WTC11 (cell line): ENCODE results near the gene ZNF414. TPM values are rescaled to one million over a fixed set of nuclear protein-coding genes. Genes with fewer than 3 reads are reported as not detected.

Experiments used
- ATAC-seq: fragments of 200-7000 bp; cut with Tn5 transposase; 2 replicates; pipeline ENCODE4 v1.10.0; 2021; ENCODE audit warnings: mild to moderate bottlenecking, moderate library complexity
- CTCF ChIA-PET: fragments of 300-600 bp; sonication (Branson Sonifier 250); formaldehyde crosslinking; loops from one replicate; lab custom pipeline; 2021; ENCODE audit warnings: antibody characterized with exemption; lab: Charles Lee
- POLR2A ChIA-PET: fragments of 350-600 bp; sonication (Branson Sonifier 250); formaldehyde crosslinking; loops from one replicate; lab custom pipeline; 2021; ENCODE audit warnings: antibody characterized with exemption; lab: Charles Lee
- DNase-seq: peaks from one replicate; pipeline ENCODE4 v3.0.0; 2021; ENCODE audit warnings: low spot score
- H3K27ac Mint-ChIP-seq: 2 replicates; pipeline ENCODE4 v1.8.0; 2021; ENCODE audit warnings: mixed read lengths
- H3K27me3 Mint-ChIP-seq: 2 replicates; pipeline ENCODE4 v1.8.0; 2021; ENCODE audit warnings: low read depth, mild to moderate bottlenecking, moderate library complexity, mixed read lengths
- H3K36me3 Mint-ChIP-seq: 2 replicates; pipeline ENCODE4 v1.8.0; 2021; ENCODE audit warnings: mixed read lengths
- H3K4me1 Mint-ChIP-seq: 2 replicates; pipeline ENCODE4 v1.8.0; 2022; ENCODE audit warnings: mixed read lengths
- H3K4me3 Mint-ChIP-seq: 2 replicates; pipeline ENCODE4 v1.8.0; 2021; ENCODE audit warnings: mild to moderate bottlenecking, moderate library complexity, mixed read lengths
- H3K9me3 Mint-ChIP-seq: 2 replicates; pipeline ENCODE4 v1.8.0; 2021; ENCODE audit warnings: mixed read lengths
- AR ChIP-seq: fragments of 250-450 bp; sonication (Bioruptor Pico); IDR thresholded peaks from 2 replicates; pipeline ENCODE4 v1.9.0; 2021; ENCODE audit warnings: mild to moderate bottlenecking
- CREM ChIP-seq: sonication (generic); formaldehyde crosslinking; IDR thresholded peaks from 2 replicates; pipeline ENCODE4 v1.8.1; 2022; ENCODE audit warnings: mild to moderate bottlenecking, missing genetic modification reagents, moderate library complexity
- E2F5 ChIP-seq: sonication (generic); formaldehyde crosslinking; IDR thresholded peaks from 2 replicates; pipeline ENCODE4 v1.8.1; 2022; ENCODE audit warnings: mild to moderate bottlenecking, moderate library complexity, missing genetic modification reagents
- ERG ChIP-seq: fragments of 250-450 bp; sonication (Bioruptor Pico); IDR thresholded peaks from 2 replicates; pipeline ENCODE4 v1.8.0; 2021; ENCODE audit warnings: mild to moderate bottlenecking
- FOXK1 ChIP-seq: sonication (generic); formaldehyde crosslinking; IDR thresholded peaks from 2 replicates; pipeline ENCODE4 v1.8.0; 2022; ENCODE audit warnings: mild to moderate bottlenecking, moderate library complexity, missing genetic modification reagents
- HMGXB4 ChIP-seq: sonication (generic); formaldehyde crosslinking; IDR thresholded peaks from 2 replicates; pipeline ENCODE4 v1.8.1; 2023; ENCODE audit warnings: mild to moderate bottlenecking, moderate library complexity, missing genetic modification reagents
- JAZF1 ChIP-seq: fragments of 250-450 bp; sonication (Bioruptor Pico); IDR thresholded peaks from 2 replicates; pipeline ENCODE4 v1.9.0; 2021; ENCODE audit warnings: moderate library complexity, mild to moderate bottlenecking, inconsistent platforms
- KAT7 ChIP-seq: sonication (generic); formaldehyde crosslinking; IDR thresholded peaks from 2 replicates; pipeline ENCODE4 v1.8.1; 2023; ENCODE audit warnings: missing genetic modification reagents, mild to moderate bottlenecking, borderline replicate concordance
- OVOL2 ChIP-seq: fragments of 250-450 bp; sonication (Bioruptor Pico); IDR thresholded peaks from 2 replicates; pipeline ENCODE4 v1.9.0; 2021; ENCODE audit warnings: mild to moderate bottlenecking, borderline replicate concordance
- PRDM15 ChIP-seq: sonication (generic); formaldehyde crosslinking; IDR thresholded peaks from 2 replicates; pipeline ENCODE4 v1.8.0; 2022; ENCODE audit warnings: missing genetic modification reagents
- RORB ChIP-seq: fragments of 250-450 bp; sonication (Bioruptor Pico); IDR thresholded peaks from 2 replicates; pipeline ENCODE4 v1.9.0; 2021; ENCODE audit warnings: mild to moderate bottlenecking
- SMAD3 ChIP-seq: sonication (generic); formaldehyde crosslinking; IDR thresholded peaks from 2 replicates; pipeline ENCODE4 v1.8.0; 2022; ENCODE audit warnings: missing genetic modification reagents, mild to moderate bottlenecking, borderline replicate concordance
- SP1 ChIP-seq: sonication (generic); formaldehyde crosslinking; conservative IDR thresholded peaks from 2 replicates; pipeline ENCODE4 v1.8.1; 2022; ENCODE audit warnings: missing genetic modification reagents
- TCF7 ChIP-seq: sonication (generic); formaldehyde crosslinking; IDR thresholded peaks from 2 replicates; pipeline ENCODE4 v1.8.0; 2022; ENCODE audit warnings: mild to moderate bottlenecking, low read depth, missing genetic modification reagents, moderate library complexity
- TP53 ChIP-seq: sonication (generic); formaldehyde crosslinking; IDR thresholded peaks from 2 replicates; pipeline ENCODE4 v1.8.1; 2023; ENCODE audit warnings: mild to moderate bottlenecking, missing genetic modification reagents
- ZNF121 ChIP-seq: sonication (generic); formaldehyde crosslinking; IDR thresholded peaks from 2 replicates; pipeline ENCODE4 v1.8.0; 2023; ENCODE audit warnings: missing genetic modification reagents
- ZNF532 ChIP-seq: fragments of 250-450 bp; sonication (Bioruptor Pico); IDR thresholded peaks from 2 replicates; pipeline ENCODE4 v1.9.0; 2021; ENCODE audit warnings: mild to moderate bottlenecking, borderline replicate concordance
- ZNF671 ChIP-seq: fragments of 250-450 bp; sonication (Bioruptor Pico); IDR thresholded peaks from 2 replicates; pipeline ENCODE4 v1.8.0; 2021; ENCODE audit warnings: mild to moderate bottlenecking
- total RNA-seq: library from RNA; stranded (reverse); gene quantifications from 3 replicates; pipeline ENCODE4 v1.2.3, GENCODE V29; 2021

The ZNF414 gene
- total RNA-seq, 1 experiment from 2014 or later: 38.2 TPM

GRCh38 chr19:8539621-8540149 lies 25.7 kb upstream of the ZNF414 start:
- DNase-seq: no peak
- H3K27ac Mint-ChIP-seq: no peak overlapping the region
- ChIA-PET CTCF (interaction anchor here (1.0 to 5.1 kb wide), 2 partner anchors 40 to 46 kb away, joined by 3 to 30 read pairs; no protein-coding TSS in a partner anchor), POLR2A (no interaction called here)
- H3K4me1 Mint-ChIP-seq: no peaks in the 10 kb centered on the region
- ATAC-seq: no peak
- H3K9me3 Mint-ChIP-seq: no peaks in the 10 kb centered on the region
- no peaks in the 10 kb centered on the region; the same call in 1 of the 2 replicates for H3K27me3 Mint-ChIP-seq
- no peak overlapping the region for H3K4me3 Mint-ChIP-seq
- H3K36me3 Mint-ChIP-seq: no peaks in the 10 kb centered on the region
- no peak for TF ChIP-seq CREM (CRISPR knock-in tag)

- no peaks in the 10 kb centered on the region; the same call in 1 of the 2 replicates for H3K27me3 Mint-ChIP-seq
- no peaks in the 10 kb centered on the region for H3K36me3 Mint-ChIP-seq
- ChIA-PET POLR2A (no interaction called here), CTCF (no interaction called here)
- no peak overlapping the region for H3K4me3 Mint-ChIP-seq
- no peak for ATAC-seq
- no peaks in the 10 kb centered on the region for H3K4me1 Mint-ChIP-seq
- no peaks in the 10 kb centered on the region for H3K9me3 Mint-ChIP-seq
- H3K27ac Mint-ChIP-seq: no peak overlapping the region
- no peak for DNase-seq
- TF ChIP-seq HMGXB4 (CRISPR knock-in tag) (no peak), RORB (no peak), E2F5 (CRISPR knock-in tag) (no peak), CREM (CRISPR knock-in tag) (no peak), SMAD3 (CRISPR knock-in tag) (no peak), TCF7 (CRISPR knock-in tag) (no peak), ERG (CRISPR knock-in tag) (no peak), ZNF671 (CRISPR knock-in tag) (no peak), JAZF1 (CRISPR knock-in tag) (no peak), ZNF121 (CRISPR knock-in tag) (no peak), PRDM15 (CRISPR knock-in tag) (no peak), KAT7 (no peak), SP1 (CRISPR knock-in tag) (no peak), AR (CRISPR knock-in tag) (no peak), OVOL2 (no peak), TP53 (CRISPR knock-in tag) (no peak), ZNF532 (CRISPR knock-in tag) (no peak), FOXK1 (CRISPR knock-in tag) (no peak)
Measured at GRCh38 chr19:8537099-8537498, 23.1 kb upstream of the ZNF414 start.
